ENCODE data around the gene ZNF304. TPM values are rescaled to one million over a fixed set of nuclear protein-coding genes. Genes with fewer than 3 reads are reported as not detected.

ZNF304 gene
- total RNA-seq: 1 to 10 TPM; 3.3 to 9.0 (median 5.7) TPM

GRCh38 chr19:57350877-57351805 lies at the start of gene ZNF304:
Gene ZNF304, plus strand, starts transcription at chr19:57351271. Its CDS starts 394 bp downstream, at chr19:57351665.
- Histone ChIP-seq H3K27ac (peak within 1 kb of the TSS; percentile 76 to 91 (median 86)), H3K36me3 (peaks cover 12 to 37% (median 20%) of the 10 kb centered on the region in 3 donors), H3K27me3 (no peaks in the 10 kb centered on the region), H3K9me3 (peaks cover 0 to 21% (median 0%) of the 10 kb centered on the region in 3 donors), H3K4me3 (peak within 1 kb of the TSS; percentile 62 to 93 (median 92)), H3K4me1 (peaks cover 5 to 28% (median 13%) of the 10 kb centered on the region in 3 donors)
- peak; percentile 43 for DNase-seq
- intact Hi-C loops (cut with DNase I): no loop called here
- 2% methylated on average over 19 to 21 of the region's 57 CpGs for whole genome bisulfite sequencing, 2 donors
- peak in 2 of 4 donors; percentile 28 to 42 for TF ChIP-seq POLR2A (IDR thresholded peaks at IDR 0.05)
- TF ChIP-seq CTCF (IDR thresholded peaks at IDR 0.05): peak in 1 of 6 experiments; percentile 19

- no peak overlapping the region for H3K4me3 ChIP-seq
- no peaks in the 10 kb centered on the region for H3K9me3 ChIP-seq
- WGBS, 2 donors: no CpG with 5 or more reads among the region's 1 CpG
- no peaks in the 10 kb centered on the region for H3K27me3 ChIP-seq
- DNase-seq: no peak
- intact Hi-C loops (cut with DNase I): no loop called here
- H3K4me1 ChIP-seq: peaks cover 10 to 55% (median 30%) of the 10 kb centered on the region in 3 donors
- peaks cover 0 to 79% (median 7%) of the 10 kb centered on the region in 3 donors for H3K36me3 ChIP-seq
- TF ChIP-seq CTCF (IDR thresholded peaks at IDR 0.05) (no peak), POLR2A (IDR thresholded peaks at IDR 0.05) (no peak)
- peak overlapping the region; percentile 83 to 88 (median 85) for H3K27ac ChIP-seq
Measured at GRCh38 chr19:57302020-57302465, 49.0 kb upstream of the ZNF304 start.

- TF ChIP-seq CTCF (IDR thresholded peaks at IDR 0.05) (no peak), POLR2A (IDR thresholded peaks at IDR 0.05) (no peak)
- H3K27me3 ChIP-seq: no peaks in the 10 kb centered on the region
- WGBS, 2 donors: 58 to 66% methylated on average over 4 to 7 of the region's 7 CpGs
- H3K36me3 ChIP-seq: peaks cover 0 to 70% (median 7%) of the 10 kb centered on the region in 3 donors
- intact Hi-C loops (cut with DNase I): no loop called here
- H3K4me1 ChIP-seq: peaks cover 10 to 55% (median 30%) of the 10 kb centered on the region in 3 donors
- H3K4me3 ChIP-seq: no peak overlapping the region
- H3K9me3 ChIP-seq: no peaks in the 10 kb centered on the region
- peak overlapping the region; percentile 83 to 88 (median 85) for H3K27ac ChIP-seq
- no peak for DNase-seq
Measured at GRCh38 chr19:57302727-57303401, 48.2 kb upstream of the ZNF304 start.

GRCh38 chr19:57305056-57305455 lies 46.0 kb upstream of the ZNF304 start:
- Histone ChIP-seq H3K4me3 (no peak overlapping the region), H3K36me3 (peaks cover 0 to 49% (median 0%) of the 10 kb centered on the region in 3 donors), H3K4me1 (peaks cover 10 to 55% (median 30%) of the 10 kb centered on the region in 3 donors), H3K27me3 (no peaks in the 10 kb centered on the region), H3K27ac (peak overlapping the region in 2 of 4 donors; percentile 87 to 88), H3K9me3 (no peaks in the 10 kb centered on the region)
- no peak for DNase-seq
- intact Hi-C loops (cut with DNase I): no loop called here
- 0% methylated on average over 1 of the region's 1 CpG for WGBS, 2 donors
- no peak for TF ChIP-seq POLR2A (IDR thresholded peaks at IDR 0.05)

- TF ChIP-seq CTCF (IDR thresholded peaks at IDR 0.05) (no peak), POLR2A (IDR thresholded peaks at IDR 0.05) (no peak)
- Histone ChIP-seq H3K36me3 (peaks cover 0 to 20% (median 0%) of the 10 kb centered on the region in 3 donors), H3K4me3 (no peak overlapping the region), H3K27ac (no peak overlapping the region), H3K9me3 (no peaks in the 10 kb centered on the region), H3K27me3 (no peaks in the 10 kb centered on the region), H3K4me1 (peaks cover 0 to 24% (median 4%) of the 10 kb centered on the region in 3 donors)
- intact Hi-C loops (cut with DNase I): no loop called here
- DNase-seq: no peak
Measured at GRCh38 chr19:57308514-57308913, 42.6 kb upstream of the ZNF304 start.
